GM12878 (cell line): ENCODE data around the gene TBC1D22B. TPM values are rescaled to one million over a fixed set of nuclear protein-coding genes. Genes with fewer than 3 reads are reported as not detected.

Experiments used
- ATAC-seq: fragments of 200-7000 bp; cut with Tn5 transposase; 3 replicates; pipeline ENCODE4 v1.9.1; 2020; ENCODE audit warnings: mild to moderate bottlenecking, moderate library complexity
- BruUV-seq: library from RNA; stranded (reverse); fragments of 400-500 nt; replicated peaks from 2 replicates; lab custom pipeline; 2021; lab: Mats Ljungman, UMichigan
- CTCF ChIA-PET: fragments of 300-600 bp; sonication (Branson Sonifier 250); formaldehyde crosslinking; extraction: SDS; loops from one replicate; lab custom pipeline; 2021; ENCODE audit warnings: inconsistent platforms; lab: Yijun Ruan, JAX
- POLR2A ChIA-PET: fragments of 350-600 bp; formaldehyde crosslinking; extraction: SDS; loops from one replicate; lab custom pipeline; 2021; ENCODE audit warnings: inconsistent platforms; lab: Charles Lee
- RAD21 ChIA-PET: fragments of 300-600 bp; sonication (Branson Sonifier 250); formaldehyde crosslinking; loops from one replicate; lab custom pipeline; 2023; ENCODE audit warnings: antibody characterized with exemption; ENCODE audit not compliant: unreplicated experiment; lab: Charles Lee
- SMC1A ChIA-PET: fragments of 300-600 bp; sonication (Branson Sonifier 250); formaldehyde crosslinking; loops from one replicate; lab custom pipeline; 2023; ENCODE audit not compliant: unreplicated experiment, uncharacterized antibody; lab: Charles Lee
- DNase-seq: peaks from one replicate; pipeline ENCODE4 v3.0.0-alpha.2; 2011; ENCODE audit warnings: low read depth, low spot score
- FAIRE-seq: peaks from 3 replicates; lab custom pipeline; 2011; peaks lifted over from hg19 to GRCh38; lab: Jason Lieb, UNC
- H2AFZ ChIP-seq: 2 replicates; pipeline ENCODE4 v1.6.0; 2011; ENCODE audit warnings: low read depth, low read length, control low read depth; ENCODE audit not compliant: control insufficient read depth
- H3K27ac ChIP-seq: 2 replicates; pipeline ENCODE4 v1.5.1; 2011; ENCODE audit warnings: control low read depth; ENCODE audit not compliant: control insufficient read depth, insufficient read depth
- H3K27me3 ChIP-seq, 2 experiments: replicated peaks in 1 of 2; 2 replicates each; pipeline versions ENCODE4 v1.6.0 to v1.6.1; 2011; ENCODE audit warnings: low read length in 1 of 2; ENCODE audit not compliant: control insufficient read depth in 2 of 2, insufficient read depth in 2 of 2
- H3K36me3 ChIP-seq, 2 experiments: 2 replicates each; pipeline ENCODE4 v1.5.1; 2011; ENCODE audit warnings: low read length in 1 of 2; ENCODE audit not compliant: control insufficient read depth in 2 of 2, insufficient read depth in 2 of 2
- H3K4me1 ChIP-seq: 2 replicates; pipeline ENCODE4 v1.6.1; 2011; ENCODE audit warnings: mild to moderate bottlenecking, low read length, moderate library complexity, mixed read lengths; ENCODE audit not compliant: control insufficient read depth, insufficient read depth
- H3K4me2 ChIP-seq: 2 replicates; pipeline ENCODE4 v1.6.0; 2011; ENCODE audit warnings: control low read depth; ENCODE audit not compliant: control insufficient read depth, insufficient read depth
- H3K4me3 ChIP-seq: fragments of 200-600 bp; sonication (generic); 2 replicates; pipeline ENCODE4 v1.5.1; 2016
- H3K79me2 ChIP-seq: 2 replicates; pipeline ENCODE4 v1.6.0; 2011; ENCODE audit warnings: low read length; ENCODE audit not compliant: control insufficient read depth, insufficient read depth
- H3K9ac ChIP-seq: 2 replicates; pipeline ENCODE4 v1.8.0; 2011; ENCODE audit warnings: low read length, control low read depth, mixed read lengths; ENCODE audit not compliant: control insufficient read depth, insufficient read depth
- H3K9me3 ChIP-seq: replicated peaks from 3 replicates; pipeline ENCODE4 v1.5.1; 2011; ENCODE audit warnings: mild to moderate bottlenecking, low read length; ENCODE audit not compliant: control insufficient read depth, insufficient read depth
- H4K20me1 ChIP-seq: 2 replicates; pipeline ENCODE4 v1.6.0; 2011; ENCODE audit not compliant: control insufficient read depth, insufficient read depth
- CEBPB ChIP-seq, 2 experiments: fragments of 150-350 bp in 1 of 2; IDR thresholded peaks; 2 replicates each; pipeline ENCODE4 v1.6.1; 2012 to 2014; ENCODE audit warnings: low read depth in 2 of 2, low read length in 2 of 2, borderline replicate concordance in 1 of 2, inconsistent platforms in 1 of 2
- EGR1 ChIP-seq, 2 experiments: IDR thresholded peaks; 1 replicate in 1 of 2; 2 replicates in 1 of 2; pipeline ENCODE4 v1.6.1; 2011 to 2012; ENCODE audit warnings: low read depth in 2 of 2, low read length in 2 of 2, borderline replicate concordance in 1 of 2, mild to moderate bottlenecking in 1 of 2, moderate library complexity in 1 of 2
- FOXM1 ChIP-seq: IDR thresholded peaks from 2 replicates; pipeline ENCODE4 v1.6.1; 2012; ENCODE audit warnings: low read depth, mild to moderate bottlenecking, inconsistent platforms, low read length, moderate library complexity
- HCFC1 ChIP-seq: fragments of 150-350 bp; IDR thresholded peaks from 2 replicates; pipeline ENCODE4 v1.6.1; 2014; ENCODE audit warnings: low read length
- NRF1 ChIP-seq: conservative IDR thresholded peaks from 2 replicates; pipeline ENCODE4 v1.6.1; 2011; ENCODE audit warnings: mild to moderate bottlenecking, low read depth, low read length, improper control_type of control experiment
- PAX8 ChIP-seq: fragments of 450-650 bp; IDR thresholded peaks from 2 replicates; pipeline ENCODE4 v1.6.1; 2017; ENCODE audit warnings: mild to moderate bottlenecking, moderate library complexity
- TCF12 ChIP-seq: IDR thresholded peaks from 2 replicates; pipeline ENCODE4 v1.6.1; 2011; ENCODE audit warnings: low read depth, mild to moderate bottlenecking, low read length
- ZNF274 ChIP-seq: IDR thresholded peaks from one replicate; pipeline ENCODE4 v1.8.0; 2011; ENCODE audit not compliant: insufficient read length, insufficient read depth
- WGBS: methylation state at CpG from one replicate; pipeline ENCODE4 v1.1.6; 2016; ENCODE audit warnings: low lambda C conversion rate; ENCODE audit not compliant: insufficient replicate concordance, insufficient coverage; ENCODE audit errors: missing lambda C conversion rate; 5-methylcytosine and 5-hydroxymethylcytosine counted together
- in situ Hi-C: fragments of 300-500 bp; cut with MboI; formaldehyde crosslinking; loops from 9 replicates; pipeline ENCODE4 v1.14.3; 2018; ENCODE audit warnings: mixed read lengths
- intact Hi-C: fragments of 100-400 bp; cut with micrococcal nuclease; formaldehyde crosslinking; loops from one replicate; pipeline ENCODE4 v1.14.2; 2022; ENCODE audit not compliant: unreplicated experiment
- polyA plus RNA-seq, 11 experiments: library from polyadenylated mRNA; depleted of rRNA in 4 of 11; unstranded in 6 of 11; stranded (reverse) in 5 of 11; fragments of >200 nt; fragmentation: Nextera tagmentation in 4 of 11; fragmentation: Illumina TruSeq in 1 of 11; extraction: Ambion mirVana in 4 of 11; extraction: Trizol in 1 of 11; gene quantifications; 1 replicate in 1 of 11; 2 replicates in 10 of 11; pipeline versions ENCODE4 v1.2.1 to v1.2.3, GENCODE V29; 2011 to 2016; ENCODE audit warnings: inconsistent platforms in 2 of 11, missing spikeins in 2 of 11, low read depth in 1 of 11
- total RNA-seq, 4 experiments: library from RNA; depleted of rRNA in 3 of 4; stranded (reverse); fragments of >200 nt in 3 of 4; fragmentation: Illumina TruSeq in 1 of 4; extraction: Trizol in 1 of 4; gene quantifications; 2 replicates each; pipeline versions ENCODE4 v1.2.1 to v1.2.3, GENCODE V29; 2013 to 2021
- TF ChIP-seq, protein P1 (sequence below): IDR thresholded peaks from 2 replicates; pipeline ENCODE4 v1.6.1; 2012; ENCODE audit warnings: low read depth, low read length, improper control_type of control experiment
- TF ChIP-seq, protein P2 (sequence below): fragments of 450-650 bp; IDR thresholded peaks from 2 replicates; pipeline ENCODE4 v1.6.1; 2017; ENCODE audit warnings: borderline replicate concordance
- TF ChIP-seq, protein P3 (sequence below): fragments of 450-650 bp; formaldehyde crosslinking; IDR thresholded peaks from 2 replicates; pipeline ENCODE4 v1.4.0; 2020; ENCODE audit warnings: mild to moderate bottlenecking, moderate library complexity
- TF ChIP-seq, protein P4 (sequence below): fragments of 450-650 bp; IDR thresholded peaks from 2 replicates; pipeline ENCODE4 v1.6.1; 2016; ENCODE audit warnings: mild to moderate bottlenecking
- TF ChIP-seq, protein P5 (sequence below), 3 experiments: IDR thresholded peaks in 2 of 3; conservative IDR thresholded peaks in 1 of 3; 2 replicates each; pipeline ENCODE4 v1.5.1; 2011; ENCODE audit warnings: low read depth in 3 of 3, low read length in 3 of 3, mild to moderate bottlenecking in 3 of 3, control low read depth in 2 of 3, moderate library complexity in 2 of 3, inconsistent platforms in 1 of 3, mixed read lengths in 1 of 3; ENCODE audit not compliant: control insufficient read depth in 2 of 3, insufficient read depth in 1 of 3; ENCODE audit errors: extremely low read depth in 1 of 3

TBC1D22B gene
- total and polyA plus RNA-seq, 10 of the 15 experiments (the other 5 are each of a cell fraction or from before 2014, with no cell fraction given) = 3.4 to 18.7 (median 14.1) TPM

DNA sequence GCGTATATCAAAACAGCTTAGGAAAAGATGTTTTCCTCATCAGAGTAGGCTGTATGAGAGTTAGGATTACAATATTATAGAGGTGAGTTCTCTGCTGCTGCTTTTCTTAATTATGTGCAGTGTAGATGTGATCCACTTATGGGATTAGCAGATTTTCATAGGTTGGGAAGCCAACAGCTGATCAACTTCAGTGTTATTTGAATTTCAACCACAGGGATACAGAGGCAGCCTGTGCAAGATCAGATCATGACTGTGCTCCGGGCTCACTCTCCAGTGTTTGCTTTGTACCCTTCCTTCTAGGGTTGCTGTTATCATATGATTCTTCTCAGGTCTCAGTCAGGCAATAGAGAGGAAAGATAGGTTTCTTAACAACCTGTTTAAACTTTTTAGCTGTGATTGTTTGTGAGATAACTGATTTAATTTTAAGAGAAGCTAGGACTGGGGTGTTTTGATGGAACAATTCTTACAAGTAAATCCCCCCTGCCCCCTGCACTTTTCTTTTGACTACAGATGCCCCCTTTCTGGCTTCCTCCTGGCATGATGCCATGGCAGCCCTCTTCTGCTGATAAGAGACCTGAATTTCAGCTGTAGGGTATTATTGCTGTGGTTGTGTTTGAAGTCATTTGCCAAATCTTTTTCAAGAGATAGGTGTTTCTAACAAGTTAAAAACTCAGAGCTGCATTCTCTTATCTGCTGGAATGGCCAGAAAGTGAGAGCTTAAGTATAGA is 104.7 kb downstream of the TBC1D22B start:
- no peaks in the 10 kb centered on the region for H3K9me3 ChIP-seq
- H3K4me3 ChIP-seq = no peak overlapping the region
- CTCF ChIA-PET = interaction anchor here (0.5 to 1.5 kb wide), 7 partner anchors 10 to 330 kb away, joined by 3 to 6 read pairs (median 3); no protein-coding TSS in a partner anchor
- POLR2A ChIA-PET = interaction anchor here (0.6 to 1.3 kb wide), 2 partner anchors 10 to 64 kb away, joined by 3 to 6 read pairs; no protein-coding TSS in a partner anchor
- no peak overlapping the region for H2AFZ ChIP-seq
- no peak overlapping the region for H3K4me2 ChIP-seq
- H3K4me1 ChIP-seq = no peaks in the 10 kb centered on the region
- intact Hi-C loops (no loop called here), in situ Hi-C loops (no loop called here)
- no peaks in the 10 kb centered on the region for H4K20me1 ChIP-seq
- ATAC-seq = no peak
- H3K79me2 ChIP-seq = no peaks in the 10 kb centered on the region; the same call in 1 of the 2 replicates
- RAD21 ChIA-PET = interaction anchor here (0.8 kb wide), 1 partner anchor 191 kb away, joined by 3 read pairs; no protein-coding TSS in a partner anchor
- H3K9ac ChIP-seq = no peak overlapping the region
- H3K27ac ChIP-seq = no peak overlapping the region
- DNase-seq = no peak
- no peak for FAIRE-seq
- H3K36me3 ChIP-seq = peaks cover 2 to 6% of the 10 kb centered on the region in 2 experiments; a peak in 3 of 4 replicates
- 82% methylated on average over 2 of the region's 2 CpGs for WGBS
- no TSS peak for BruUV-seq
- no peaks in the 10 kb centered on the region for H3K27me3 ChIP-seq
- SMC1A ChIA-PET = interaction anchor here (0.6 to 1.8 kb wide), 3 partner anchors 10 to 328 kb away, joined by 3 to 5 read pairs (median 3); no protein-coding TSS in a partner anchor
- no peak for TF ChIP-seq HCFC1
- TF ChIP-seq EGR1 (IDR thresholded peaks at IDR 0.05; ENCODE audit: borderline replicate concordance in 1 of 2, low read depth in 2 of 2, low read length in 2 of 2) = no peak
- TF ChIP-seq, protein P1, sequence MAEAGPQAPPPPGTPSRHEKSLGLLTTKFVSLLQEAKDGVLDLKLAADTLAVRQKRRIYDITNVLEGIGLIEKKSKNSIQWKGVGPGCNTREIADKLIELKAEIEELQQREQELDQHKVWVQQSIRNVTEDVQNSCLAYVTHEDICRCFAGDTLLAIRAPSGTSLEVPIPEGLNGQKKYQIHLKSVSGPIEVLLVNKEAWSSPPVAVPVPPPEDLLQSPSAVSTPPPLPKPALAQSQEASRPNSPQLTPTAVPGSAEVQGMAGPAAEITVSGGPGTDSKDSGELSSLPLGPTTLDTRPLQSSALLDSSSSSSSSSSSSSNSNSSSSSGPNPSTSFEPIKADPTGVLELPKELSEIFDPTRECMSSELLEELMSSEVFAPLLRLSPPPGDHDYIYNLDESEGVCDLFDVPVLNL = no peak
- TF ChIP-seq ZNF274 = no peak
- TF ChIP-seq NRF1 = no peak
- no peak for TF ChIP-seq PAX8
- TF ChIP-seq CEBPB (IDR thresholded peaks at IDR 0.05; ENCODE audit: borderline replicate concordance in 1 of 2, low read depth in 2 of 2, low read length in 2 of 2) = no peak
- TF ChIP-seq, protein P2, sequence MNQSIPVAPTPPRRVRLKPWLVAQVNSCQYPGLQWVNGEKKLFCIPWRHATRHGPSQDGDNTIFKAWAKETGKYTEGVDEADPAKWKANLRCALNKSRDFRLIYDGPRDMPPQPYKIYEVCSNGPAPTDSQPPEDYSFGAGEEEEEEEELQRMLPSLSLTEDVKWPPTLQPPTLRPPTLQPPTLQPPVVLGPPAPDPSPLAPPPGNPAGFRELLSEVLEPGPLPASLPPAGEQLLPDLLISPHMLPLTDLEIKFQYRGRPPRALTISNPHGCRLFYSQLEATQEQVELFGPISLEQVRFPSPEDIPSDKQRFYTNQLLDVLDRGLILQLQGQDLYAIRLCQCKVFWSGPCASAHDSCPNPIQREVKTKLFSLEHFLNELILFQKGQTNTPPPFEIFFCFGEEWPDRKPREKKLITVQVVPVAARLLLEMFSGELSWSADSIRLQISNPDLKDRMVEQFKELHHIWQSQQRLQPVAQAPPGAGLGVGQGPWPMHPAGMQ = no peak
- TF ChIP-seq FOXM1 = no peak
- TF ChIP-seq, protein P3, sequence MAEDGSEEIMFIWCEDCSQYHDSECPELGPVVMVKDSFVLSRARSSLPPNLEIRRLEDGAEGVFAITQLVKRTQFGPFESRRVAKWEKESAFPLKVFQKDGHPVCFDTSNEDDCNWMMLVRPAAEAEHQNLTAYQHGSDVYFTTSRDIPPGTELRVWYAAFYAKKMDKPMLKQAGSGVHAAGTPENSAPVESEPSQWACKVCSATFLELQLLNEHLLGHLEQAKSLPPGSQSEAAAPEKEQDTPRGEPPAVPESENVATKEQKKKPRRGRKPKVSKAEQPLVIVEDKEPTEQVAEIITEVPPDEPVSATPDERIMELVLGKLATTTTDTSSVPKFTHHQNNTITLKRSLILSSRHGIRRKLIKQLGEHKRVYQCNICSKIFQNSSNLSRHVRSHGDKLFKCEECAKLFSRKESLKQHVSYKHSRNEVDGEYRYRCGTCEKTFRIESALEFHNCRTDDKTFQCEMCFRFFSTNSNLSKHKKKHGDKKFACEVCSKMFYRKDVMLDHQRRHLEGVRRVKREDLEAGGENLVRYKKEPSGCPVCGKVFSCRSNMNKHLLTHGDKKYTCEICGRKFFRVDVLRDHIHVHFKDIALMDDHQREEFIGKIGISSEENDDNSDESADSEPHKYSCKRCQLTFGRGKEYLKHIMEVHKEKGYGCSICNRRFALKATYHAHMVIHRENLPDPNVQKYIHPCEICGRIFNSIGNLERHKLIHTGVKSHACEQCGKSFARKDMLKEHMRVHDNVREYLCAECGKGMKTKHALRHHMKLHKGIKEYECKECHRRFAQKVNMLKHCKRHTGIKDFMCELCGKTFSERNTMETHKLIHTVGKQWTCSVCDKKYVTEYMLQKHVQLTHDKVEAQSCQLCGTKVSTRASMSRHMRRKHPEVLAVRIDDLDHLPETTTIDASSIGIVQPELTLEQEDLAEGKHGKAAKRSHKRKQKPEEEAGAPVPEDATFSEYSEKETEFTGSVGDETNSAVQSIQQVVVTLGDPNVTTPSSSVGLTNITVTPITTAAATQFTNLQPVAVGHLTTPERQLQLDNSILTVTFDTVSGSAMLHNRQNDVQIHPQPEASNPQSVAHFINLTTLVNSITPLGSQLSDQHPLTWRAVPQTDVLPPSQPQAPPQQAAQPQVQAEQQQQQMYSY = no peak
- TF ChIP-seq, protein P4, sequence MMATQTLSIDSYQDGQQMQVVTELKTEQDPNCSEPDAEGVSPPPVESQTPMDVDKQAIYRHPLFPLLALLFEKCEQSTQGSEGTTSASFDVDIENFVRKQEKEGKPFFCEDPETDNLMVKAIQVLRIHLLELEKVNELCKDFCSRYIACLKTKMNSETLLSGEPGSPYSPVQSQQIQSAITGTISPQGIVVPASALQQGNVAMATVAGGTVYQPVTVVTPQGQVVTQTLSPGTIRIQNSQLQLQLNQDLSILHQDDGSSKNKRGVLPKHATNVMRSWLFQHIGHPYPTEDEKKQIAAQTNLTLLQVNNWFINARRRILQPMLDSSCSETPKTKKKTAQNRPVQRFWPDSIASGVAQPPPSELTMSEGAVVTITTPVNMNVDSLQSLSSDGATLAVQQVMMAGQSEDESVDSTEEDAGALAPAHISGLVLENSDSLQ = no peak
- TF ChIP-seq TCF12 = no peak
- TF ChIP-seq, protein P5, sequence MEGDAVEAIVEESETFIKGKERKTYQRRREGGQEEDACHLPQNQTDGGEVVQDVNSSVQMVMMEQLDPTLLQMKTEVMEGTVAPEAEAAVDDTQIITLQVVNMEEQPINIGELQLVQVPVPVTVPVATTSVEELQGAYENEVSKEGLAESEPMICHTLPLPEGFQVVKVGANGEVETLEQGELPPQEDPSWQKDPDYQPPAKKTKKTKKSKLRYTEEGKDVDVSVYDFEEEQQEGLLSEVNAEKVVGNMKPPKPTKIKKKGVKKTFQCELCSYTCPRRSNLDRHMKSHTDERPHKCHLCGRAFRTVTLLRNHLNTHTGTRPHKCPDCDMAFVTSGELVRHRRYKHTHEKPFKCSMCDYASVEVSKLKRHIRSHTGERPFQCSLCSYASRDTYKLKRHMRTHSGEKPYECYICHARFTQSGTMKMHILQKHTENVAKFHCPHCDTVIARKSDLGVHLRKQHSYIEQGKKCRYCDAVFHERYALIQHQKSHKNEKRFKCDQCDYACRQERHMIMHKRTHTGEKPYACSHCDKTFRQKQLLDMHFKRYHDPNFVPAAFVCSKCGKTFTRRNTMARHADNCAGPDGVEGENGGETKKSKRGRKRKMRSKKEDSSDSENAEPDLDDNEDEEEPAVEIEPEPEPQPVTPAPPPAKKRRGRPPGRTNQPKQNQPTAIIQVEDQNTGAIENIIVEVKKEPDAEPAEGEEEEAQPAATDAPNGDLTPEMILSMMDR (IDR thresholded peaks at IDR 0.05 in 2 of 3, conservative IDR thresholded peaks at IDR 0.05 in 1 of 3; ENCODE audit: control insufficient read depth in 2 of 3, extremely low read depth in 1 of 3, insufficient read depth in 1 of 3, low read depth in 3 of 3, low read length in 3 of 3) = no peak
